ENCODE results near the gene SDHA.
"Not testable (repeated sequence)": the region's sequence is repeated elsewhere in the genome, so short reads cannot be mapped to it uniquely, and the experiment has no call there.

DNA sequence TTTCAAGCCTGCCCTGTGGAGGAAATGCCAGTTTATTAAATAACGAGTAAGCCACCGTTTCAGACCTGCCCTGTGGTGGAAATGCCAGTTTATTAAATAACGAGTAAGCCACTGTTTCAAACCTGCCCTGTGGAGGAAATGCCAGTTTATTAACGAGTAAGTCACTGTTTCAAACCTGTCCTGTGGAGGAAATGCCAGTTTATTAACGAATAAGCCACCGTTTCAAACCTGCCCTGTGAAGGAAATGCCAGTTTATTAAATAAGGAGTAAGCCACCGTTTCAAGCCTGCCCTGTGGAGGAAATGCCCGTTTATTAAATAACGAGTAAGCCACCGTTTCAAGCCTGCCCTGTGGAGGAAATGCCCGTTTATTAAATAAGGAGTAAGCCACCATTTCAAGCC lies 33.9 kb downstream of the SDHA start:
- TF ChIP-seq, protein P1, sequence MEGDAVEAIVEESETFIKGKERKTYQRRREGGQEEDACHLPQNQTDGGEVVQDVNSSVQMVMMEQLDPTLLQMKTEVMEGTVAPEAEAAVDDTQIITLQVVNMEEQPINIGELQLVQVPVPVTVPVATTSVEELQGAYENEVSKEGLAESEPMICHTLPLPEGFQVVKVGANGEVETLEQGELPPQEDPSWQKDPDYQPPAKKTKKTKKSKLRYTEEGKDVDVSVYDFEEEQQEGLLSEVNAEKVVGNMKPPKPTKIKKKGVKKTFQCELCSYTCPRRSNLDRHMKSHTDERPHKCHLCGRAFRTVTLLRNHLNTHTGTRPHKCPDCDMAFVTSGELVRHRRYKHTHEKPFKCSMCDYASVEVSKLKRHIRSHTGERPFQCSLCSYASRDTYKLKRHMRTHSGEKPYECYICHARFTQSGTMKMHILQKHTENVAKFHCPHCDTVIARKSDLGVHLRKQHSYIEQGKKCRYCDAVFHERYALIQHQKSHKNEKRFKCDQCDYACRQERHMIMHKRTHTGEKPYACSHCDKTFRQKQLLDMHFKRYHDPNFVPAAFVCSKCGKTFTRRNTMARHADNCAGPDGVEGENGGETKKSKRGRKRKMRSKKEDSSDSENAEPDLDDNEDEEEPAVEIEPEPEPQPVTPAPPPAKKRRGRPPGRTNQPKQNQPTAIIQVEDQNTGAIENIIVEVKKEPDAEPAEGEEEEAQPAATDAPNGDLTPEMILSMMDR (optimal IDR thresholded peaks at IDR 0.05 in 1 of 3, IDR thresholded peaks at IDR 0.05 in 1 of 3, conservative IDR thresholded peaks at IDR 0.05 in 1 of 3; ENCODE audit: extremely low read depth in 1 of 3, insufficient read depth in 2 of 3, low read length in 3 of 3) = not testable (repeated sequence)
- TF ChIP-seq EZH2 (IDR thresholded peaks at IDR 0.05; ENCODE audit: low read length) = not testable (repeated sequence)
